SK-N-MC (cell line): ENCODE measurements around the gene N4BP3.

ENCODE experiments used
- DNase-seq: peaks from one replicate; pipeline ENCODE4 v3.0.0-alpha.2; 2011; ENCODE audit warnings: low read depth, low spot score
- H3K27ac ChIP-seq: fragments of 200-600 bp; sonication (generic); 2 replicates; pipeline ENCODE4 v1.5.1; 2016; ENCODE audit warnings: mixed run types
- H3K36me3 ChIP-seq: fragments of 200-600 bp; sonication (generic); 2 replicates; pipeline ENCODE4 v1.6.1; 2017; ENCODE audit warnings: antibody characterized with exemption, low read length, mixed read lengths; ENCODE audit not compliant: insufficient read depth
- H3K4me3 ChIP-seq: fragments of 200-600 bp; sonication (generic); 2 replicates; pipeline ENCODE4 v1.5.1; 2016
- H3K9ac ChIP-seq: fragments of 200-600 bp; sonication (generic); 2 replicates; pipeline ENCODE4 v1.8.0; 2017; ENCODE audit warnings: mixed run types, mixed read lengths; ENCODE audit not compliant: insufficient read length
- H3K9me3 ChIP-seq: fragments of 200-600 bp; sonication (generic); 2 replicates; pipeline ENCODE4 v1.6.1; 2017; ENCODE audit warnings: low read depth, mild to moderate bottlenecking, antibody characterized with exemption, low read length, moderate library complexity, mixed read lengths
- EZH2 ChIP-seq: fragments of 200-600 bp; sonication (generic); IDR thresholded peaks from one replicate; pipeline ENCODE4 v1.6.1; 2017; ENCODE audit warnings: antibody characterized with exemption
- FOXP2 ChIP-seq: optimal IDR thresholded peaks from 2 replicates; pipeline ENCODE3; 2011; ENCODE audit warnings: mild to moderate bottlenecking, moderate library complexity; ENCODE audit not compliant: insufficient read depth; ENCODE audit errors: extremely low read length, control extremely low read depth
- POLR2AphosphoS5 ChIP-seq: IDR thresholded peaks from 2 replicates; pipeline ENCODE4 v1.6.1; 2012; ENCODE audit warnings: mild to moderate bottlenecking, low read depth, low read length, borderline replicate concordance

N4BP3 gene

GRCh38 chr5:178090856-178091255 lies 22.5 kb upstream of the N4BP3 start:
- no peak overlapping the region for H3K27ac ChIP-seq
- H3K4me3 ChIP-seq: no peak overlapping the region
- H3K36me3 ChIP-seq: no peaks in the 10 kb centered on the region
- no peak for DNase-seq
- TF ChIP-seq POLR2AphosphoS5 (no peak), EZH2 (no peak), FOXP2 (no peak)
- H3K9me3 ChIP-seq: no peaks in the 10 kb centered on the region
- no peak overlapping the region for H3K9ac ChIP-seq

- DNase-seq: no peak
- no peak overlapping the region for H3K27ac ChIP-seq
- H3K36me3 ChIP-seq: no peaks in the 10 kb centered on the region
- no peak overlapping the region for H3K9ac ChIP-seq
- no peak overlapping the region for H3K4me3 ChIP-seq
- TF ChIP-seq FOXP2 (no peak), POLR2AphosphoS5 (no peak)
- H3K9me3 ChIP-seq: no peaks in the 10 kb centered on the region
These were observed 20.2 kb upstream of the N4BP3 start for GRCh38 chr5:178093134-178093533.

- DNase-seq: no peak
- Histone ChIP-seq H3K4me3 (no peak overlapping the region), H3K36me3 (no peaks in the 10 kb centered on the region), H3K27ac (no peak overlapping the region), H3K9ac (no peak overlapping the region), H3K9me3 (no peaks in the 10 kb centered on the region)
- TF ChIP-seq EZH2 (no peak), FOXP2 (no peak), POLR2AphosphoS5 (no peak)
These were observed 19.0 kb upstream of the N4BP3 start for GRCh38 chr5:178094345-178094744.

- TF ChIP-seq POLR2AphosphoS5 (no peak), EZH2 (no peak), FOXP2 (no peak)
- DNase-seq: peak; percentile 28
- Histone ChIP-seq H3K9ac (peak overlapping the region; percentile 29), H3K27ac (peak overlapping the region; percentile 65), H3K9me3 (no peaks in the 10 kb centered on the region), H3K36me3 (no peaks in the 10 kb centered on the region), H3K4me3 (no peak overlapping the region)
These were observed 14.6 kb upstream of the N4BP3 start for GRCh38 chr5:178098685-178099084.

- no peaks in the 10 kb centered on the region for H3K9me3 ChIP-seq
- H3K4me3 ChIP-seq: no peak overlapping the region
- no peak for DNase-seq
These were observed 9.7 kb upstream of the N4BP3 start for GRCh38 chr5:178103612-178104011.

GRCh38 chr5:178104492-178104891 lies 8.8 kb upstream of the N4BP3 start:
- no peak for DNase-seq
- Histone ChIP-seq H3K9ac (no peak overlapping the region), H3K36me3 (no peaks in the 10 kb centered on the region), H3K4me3 (no peak overlapping the region), H3K9me3 (no peaks in the 10 kb centered on the region), H3K27ac (no peak overlapping the region)
- TF ChIP-seq POLR2AphosphoS5: no peak
- no peak for TF ChIP-seq FOXP2
- no peak for TF ChIP-seq EZH2

More at GRCh38 chr5:178103612-178104011, 9.7 kb upstream of the N4BP3 start:
- no peak overlapping the region for H3K9ac ChIP-seq
- H3K27ac ChIP-seq: no peak overlapping the region
- H3K36me3 ChIP-seq: no peaks in the 10 kb centered on the region
- TF ChIP-seq EZH2 (no peak), POLR2AphosphoS5 (no peak), FOXP2 (no peak)

GRCh38 chr5:178106086-178106485 lies 7.2 kb upstream of the N4BP3 start:
- no peak for DNase-seq
- no peak for TF ChIP-seq POLR2AphosphoS5
- no peak for TF ChIP-seq FOXP2
- TF ChIP-seq EZH2: no peak
- no peak overlapping the region for H3K9ac ChIP-seq
- H3K9me3 ChIP-seq: no peaks in the 10 kb centered on the region
- H3K36me3 ChIP-seq: no peaks in the 10 kb centered on the region
- no peak overlapping the region for H3K27ac ChIP-seq
- H3K4me3 ChIP-seq: no peak overlapping the region

GRCh38 chr5:178106556-178107239 lies 6.6 kb upstream of the N4BP3 start:
- H3K9ac ChIP-seq: no peak overlapping the region
- no peak for DNase-seq
- no peaks in the 10 kb centered on the region for H3K36me3 ChIP-seq
- no peak overlapping the region for H3K4me3 ChIP-seq
- H3K9me3 ChIP-seq: no peaks in the 10 kb centered on the region
- TF ChIP-seq POLR2AphosphoS5: no peak
- no peak for TF ChIP-seq EZH2
- TF ChIP-seq FOXP2: no peak
- no peak overlapping the region for H3K27ac ChIP-seq
